ENCODE results near the gene FAM180A. TPM values are rescaled to one million over a fixed set of nuclear protein-coding genes. Genes with fewer than 3 reads are reported as not detected.

The FAM180A gene
- total and polyA plus RNA-seq, 2 experiments from 2014 or later = not detected

- TF ChIP-seq CTCF (conservative IDR thresholded peaks at IDR 0.05; ENCODE audit: low read depth in 2 of 2) = peak; percentile 47 to 53; a peak in 3 of 4 replicates
Measured at GRCh38 chr7:135710417-135711138, 38.0 kb downstream of the FAM180A start (continued).

DNA sequence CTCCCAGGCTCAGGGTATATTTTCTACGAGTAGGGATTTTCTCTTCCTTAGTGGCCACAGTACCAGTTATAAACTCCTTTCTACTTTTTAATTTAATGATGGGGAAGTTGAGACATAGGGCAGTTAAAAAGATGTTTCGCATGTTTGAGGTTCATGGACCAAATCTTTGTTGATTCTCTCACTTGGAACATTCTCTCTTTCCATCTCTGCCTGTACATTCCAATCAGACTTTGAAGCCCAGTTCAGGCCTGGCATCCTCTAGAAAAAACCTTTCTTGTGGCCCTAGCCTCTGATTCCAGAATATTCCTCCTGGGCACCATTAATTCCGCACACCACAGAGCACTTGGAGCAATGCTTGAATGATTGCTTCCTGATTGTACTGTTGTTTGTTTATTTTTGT lies 39.1 kb downstream of the FAM180A start:
- H3K27me3 Mint-ChIP-seq (ENCODE audit: insufficient read depth, low read depth, poor library complexity) = peaks cover 3% of the 10 kb centered on the region
- H3K4me2 ChIP-seq = no peak overlapping the region
- H3K27me3 ChIP-seq (ENCODE audit: insufficient read depth) = no peaks in the 10 kb centered on the region
- no peak overlapping the region for H2AFZ ChIP-seq
- H3K4me3 Mint-ChIP-seq = no peak overlapping the region
- no peaks in the 10 kb centered on the region for H3K9me3 Mint-ChIP-seq
- no peak overlapping the region for H3K27ac Mint-ChIP-seq
- no peak for ATAC-seq
- H3K4me1 Mint-ChIP-seq = peaks cover 12% of the 10 kb centered on the region
- no peaks in the 10 kb centered on the region; the same call in 1 of the 2 replicates for H3K9me2 ChIP-seq (ENCODE audit: insufficient read depth)
- no peaks in the 10 kb centered on the region for H3K79me2 ChIP-seq (replicated peaks; ENCODE audit: insufficient read depth)
- H3F3A ChIP-seq (replicated peaks; ENCODE audit: low read depth) = 0 out of 2 replicates have a peak, but pooled peaks cover 6% of the 10 kb centered on the region
- H3K36me3 Mint-ChIP-seq (ENCODE audit: low read depth) = no peaks in the 10 kb centered on the region
- H3K4me1 ChIP-seq (ENCODE audit: insufficient read depth) = peaks cover 13% of the 10 kb centered on the region
- H3K4me3 ChIP-seq = no peak overlapping the region
- DNase-seq (ENCODE audit: low spot score) = no peak
- H3K27ac ChIP-seq (ENCODE audit: low read depth) = no peak overlapping the region
- no peaks in the 10 kb centered on the region for H4K20me1 ChIP-seq (replicated peaks; ENCODE audit: insufficient read depth)
- H3K36me3 ChIP-seq (ENCODE audit: insufficient read depth) = no peaks in the 10 kb centered on the region
- TF ChIP-seq ETS1 (IDR thresholded peaks at IDR 0.05) (no peak), ZNF462 (CRISPR knock-in tag; IDR thresholded peaks at IDR 0.05) (no peak), NANOG (IDR thresholded peaks at IDR 0.05; ENCODE audit: borderline replicate concordance) (no peak), STAT1 (IDR thresholded peaks at IDR 0.05; ENCODE audit: unreplicated experiment) (no peak), EZH2 (IDR thresholded peaks at IDR 0.05; ENCODE audit: low read depth, unreplicated experiment) (no peak), CTCF (conservative IDR thresholded peaks at IDR 0.05; ENCODE audit: low read depth in 2 of 2) (no peak), EZH2phosphoT487 (IDR thresholded peaks at IDR 0.05; ENCODE audit: unreplicated experiment) (no peak), ZNF331 (CRISPR knock-in tag; IDR thresholded peaks at IDR 0.05; ENCODE audit: low read depth) (no peak)
